ENCODE results near the gene GSG1.

GSG1 gene

GRCh38 chr12:13141686-13142085 is 38.2 kb upstream of the GSG1 start:
- Histone ChIP-seq H3K4me2 (no peak overlapping the region), H3K9ac (no peak overlapping the region), H3K4me1 (peaks cover 17% of the 10 kb centered on the region), H3K27ac (no peak overlapping the region), H4K20me1 (no peaks in the 10 kb centered on the region), H3K4me3 (no peak overlapping the region), H3K27me3 (no peaks in the 10 kb centered on the region), H3K36me3 (no peaks in the 10 kb centered on the region), H3K9me3 (peaks cover 18% of the 10 kb centered on the region; the same call in 1 of the 2 replicates)
- TF ChIP-seq Cebpa-rat (IDR thresholded peaks at IDR 0.05) = no peak

- Histone ChIP-seq H3K36me3 (no peaks in the 10 kb centered on the region), H3K4me3 (no peak overlapping the region), H3K4me2 (no peak overlapping the region), H3K27ac (no peak overlapping the region), H3K9ac (no peak overlapping the region), H3K27me3 (no peaks in the 10 kb centered on the region), H3K4me1 (no peaks in the 10 kb centered on the region), H4K20me1 (no peaks in the 10 kb centered on the region), H3K9me3 (peaks cover 15% of the 10 kb centered on the region; the same call in 1 of the 2 replicates)
- no peak for TF ChIP-seq Cebpa-rat (IDR thresholded peaks at IDR 0.05)
Measured at GRCh38 chr12:13135371-13136178, 32.1 kb upstream of the GSG1 start.

- H3K4me2 ChIP-seq = no peak overlapping the region
- H3K4me1 ChIP-seq = no peaks in the 10 kb centered on the region
- H3K9ac ChIP-seq = no peak overlapping the region
- TF ChIP-seq Cebpa-rat (IDR thresholded peaks at IDR 0.05) = no peak
- no peaks in the 10 kb centered on the region for H3K27me3 ChIP-seq
- no peaks in the 10 kb centered on the region for H3K9me3 ChIP-seq
- H3K27ac ChIP-seq = no peak overlapping the region
- H3K36me3 ChIP-seq = no peaks in the 10 kb centered on the region
- H4K20me1 ChIP-seq = no peaks in the 10 kb centered on the region
- no peak overlapping the region for H3K4me3 ChIP-seq
Measured at GRCh38 chr12:13133886-13134285, 30.4 kb upstream of the GSG1 start.

- Histone ChIP-seq H3K9ac (no peak overlapping the region), H3K4me3 (no peak overlapping the region), H3K4me2 (no peak overlapping the region)
Measured at GRCh38 chr12:13130981-13131380, 27.5 kb upstream of the GSG1 start.

GRCh38 chr12:13128291-13128965 is 25.0 kb upstream of the GSG1 start:
- no peaks in the 10 kb centered on the region for H3K36me3 ChIP-seq
- no peak overlapping the region for H3K27ac ChIP-seq
- no peaks in the 10 kb centered on the region for H3K9me3 ChIP-seq
- H3K4me2 ChIP-seq = no peak overlapping the region
- TF ChIP-seq Cebpa-rat (IDR thresholded peaks at IDR 0.05) = no peak
- H4K20me1 ChIP-seq = no peaks in the 10 kb centered on the region
- no peak overlapping the region for H3K4me3 ChIP-seq
- no peak overlapping the region for H3K9ac ChIP-seq
- no peaks in the 10 kb centered on the region for H3K27me3 ChIP-seq
- H3K4me1 ChIP-seq = peaks cover 8% of the 10 kb centered on the region

More at GRCh38 chr12:13130981-13131380, 27.5 kb upstream of the GSG1 start:
- H3K4me1 ChIP-seq = no peaks in the 10 kb centered on the region
- H3K27ac ChIP-seq = no peak overlapping the region
- H4K20me1 ChIP-seq = no peaks in the 10 kb centered on the region
- no peaks in the 10 kb centered on the region for H3K9me3 ChIP-seq
- no peaks in the 10 kb centered on the region for H3K27me3 ChIP-seq
- TF ChIP-seq Cebpa-rat (IDR thresholded peaks at IDR 0.05) = no peak
- H3K36me3 ChIP-seq = no peaks in the 10 kb centered on the region

GRCh38 chr12:13127444-13127843 is 24.0 kb upstream of the GSG1 start:
- Histone ChIP-seq H3K4me1 (peaks cover 8% of the 10 kb centered on the region), H3K4me2 (no peak overlapping the region), H4K20me1 (no peaks in the 10 kb centered on the region), H3K36me3 (no peaks in the 10 kb centered on the region), H3K9ac (no peak overlapping the region), H3K27ac (no peak overlapping the region), H3K27me3 (no peaks in the 10 kb centered on the region), H3K9me3 (no peaks in the 10 kb centered on the region), H3K4me3 (no peak overlapping the region)
- no peak for TF ChIP-seq Cebpa-rat (IDR thresholded peaks at IDR 0.05)

GRCh38 chr12:13126494-13126893 is 23.0 kb upstream of the GSG1 start:
- Histone ChIP-seq H3K27ac (no peak overlapping the region), H3K4me3 (no peak overlapping the region), H3K36me3 (no peaks in the 10 kb centered on the region), H3K9me3 (no peaks in the 10 kb centered on the region), H3K27me3 (no peaks in the 10 kb centered on the region), H3K4me2 (no peak overlapping the region), H3K9ac (no peak overlapping the region), H4K20me1 (no peaks in the 10 kb centered on the region), H3K4me1 (peaks cover 8% of the 10 kb centered on the region)
- no peak for TF ChIP-seq Cebpa-rat (IDR thresholded peaks at IDR 0.05)

- H3K9ac ChIP-seq = no peak overlapping the region
- H3K9me3 ChIP-seq = no peaks in the 10 kb centered on the region
- TF ChIP-seq Cebpa-rat (IDR thresholded peaks at IDR 0.05) = no peak
- no peak overlapping the region for H3K4me2 ChIP-seq
- peaks cover 8% of the 10 kb centered on the region for H3K4me1 ChIP-seq
- no peaks in the 10 kb centered on the region for H4K20me1 ChIP-seq
- H3K4me3 ChIP-seq = no peak overlapping the region
- no peak overlapping the region for H3K27ac ChIP-seq
- no peaks in the 10 kb centered on the region for H3K36me3 ChIP-seq
- no peaks in the 10 kb centered on the region for H3K27me3 ChIP-seq
Measured at GRCh38 chr12:13125996-13126395, 22.5 kb upstream of the GSG1 start.

GRCh38 chr12:13124656-13125505 is 21.4 kb upstream of the GSG1 start:
- Histone ChIP-seq H3K36me3 (no peaks in the 10 kb centered on the region), H3K27me3 (no peaks in the 10 kb centered on the region), H3K9me3 (no peaks in the 10 kb centered on the region), H3K27ac (no peak overlapping the region), H4K20me1 (no peaks in the 10 kb centered on the region), H3K4me1 (peaks cover 8% of the 10 kb centered on the region), H3K9ac (no peak overlapping the region), H3K4me3 (no peak overlapping the region), H3K4me2 (peak overlapping the region; percentile 18)
- TF ChIP-seq Cebpa-rat (IDR thresholded peaks at IDR 0.05) = no peak

Data from BLaER1 (cell line).